GM15510 (cell line): ENCODE measurements around the gene PMM1.

Experiments used
- POLR2A ChIP-seq: IDR thresholded peaks from 3 replicates; pipeline ENCODE4 v1.6.1; 2011; ENCODE audit warnings: borderline replicate concordance; ENCODE audit not compliant: insufficient read length; ENCODE audit errors: extremely low read depth

The PMM1 gene

GRCh38 chr22:41589391-41590241 lies at the start of gene PMM1:
PMM1 (minus strand) TSS chr22:41589840; CDS start chr22:41589805, 35 bp downstream.
- TF ChIP-seq POLR2A, result peak; percentile 75

- TF ChIP-seq POLR2A, result no peak
Measured at GRCh38 chr22:41638748-41639147, 49.1 kb upstream of the PMM1 start.

- no peak for TF ChIP-seq POLR2A
Measured at GRCh38 chr22:41638124-41638523, 48.5 kb upstream of the PMM1 start.

- no peak for TF ChIP-seq POLR2A
Measured at GRCh38 chr22:41636467-41636866, 46.8 kb upstream of the PMM1 start.

GRCh38 chr22:41625577-41625976 lies 35.9 kb upstream of the PMM1 start:
- TF ChIP-seq POLR2A, result no peak

GRCh38 chr22:41621911-41622179 lies 32.2 kb upstream of the PMM1 start:
- no peak for TF ChIP-seq POLR2A

GRCh38 chr22:41621099-41621910 lies 31.7 kb upstream of the PMM1 start, which contains the start of gene XRCC6:
XRCC6 (plus strand) TSS chr22:41621295; CDS start chr22:41622005, 710 bp downstream.
- TF ChIP-seq POLR2A, result peak; percentile 72

GRCh38 chr22:41620589-41621098 lies 31.0 kb upstream of the PMM1 start, which contains the start of gene DESI1:
DESI1 (minus strand) TSS chr22:41621043; CDS start chr22:41620839, 204 bp downstream.
- peak; percentile 97 for TF ChIP-seq POLR2A

GRCh38 chr22:41619979-41620588 lies 30.4 kb upstream of the PMM1 start:
- TF ChIP-seq POLR2A, result no peak

GRCh38 chr22:41613456-41613855 lies 23.8 kb upstream of the PMM1 start:
- no peak for TF ChIP-seq POLR2A

- no peak for TF ChIP-seq POLR2A
Measured at GRCh38 chr22:41612603-41613306, 23.1 kb upstream of the PMM1 start.

- no peak for TF ChIP-seq POLR2A
Measured at GRCh38 chr22:41608386-41608785, 18.7 kb upstream of the PMM1 start.

GRCh38 chr22:41603873-41604332 lies 14.3 kb upstream of the PMM1 start:
- no peak for TF ChIP-seq POLR2A

- no peak for TF ChIP-seq POLR2A
Measured at GRCh38 chr22:41600976-41601375, 11.3 kb upstream of the PMM1 start.
